H1 (cell line): ENCODE results near the gene TNFAIP2. TPM values are rescaled to one million over a fixed set of nuclear protein-coding genes. Genes with fewer than 3 reads are reported as not detected.

Source experiments
- CEBPB ChIP-seq: IDR thresholded peaks from 2 replicates; pipeline ENCODE4 v1.6.1; 2012; ENCODE audit warnings: low read depth, low read length
- CHD1 ChIP-seq: IDR thresholded peaks from 2 replicates; pipeline ENCODE4 v1.6.1; 2012; ENCODE audit warnings: low read depth, low read length, improper control_type of control experiment
- CHD2 ChIP-seq: IDR thresholded peaks from 2 replicates; pipeline ENCODE4 v1.6.1; 2012; ENCODE audit warnings: low read length, improper control_type of control experiment
- CTBP2 ChIP-seq: IDR thresholded peaks from 2 replicates; pipeline ENCODE4 v1.7.0; 2011; ENCODE audit warnings: borderline replicate concordance, mild to moderate bottlenecking, moderate library complexity, mixed read lengths, low read length; ENCODE audit not compliant: insufficient read depth, insufficient read length
- CTCF ChIP-seq, 3 experiments: IDR thresholded peaks; 1 replicate in 2 of 3; 2 replicates in 1 of 3; pipeline versions ENCODE4 v1.5.1 to v1.6.1; 2011; ENCODE audit warnings: low read length in 3 of 3, mild to moderate bottlenecking in 3 of 3, inconsistent platforms in 2 of 3, low read depth in 1 of 3, moderate library complexity in 1 of 3; ENCODE audit not compliant: insufficient read depth in 1 of 3; ENCODE audit errors: control extremely low read depth in 1 of 3
- EGR1 ChIP-seq: IDR thresholded peaks from 2 replicates; pipeline ENCODE4 v1.6.1; 2011; ENCODE audit warnings: low read depth, low read length, borderline replicate concordance
- KDM5A ChIP-seq: fragments of 200-600 bp; IDR thresholded peaks from 2 replicates; pipeline ENCODE4 v1.7.1; 2012; ENCODE audit warnings: mild to moderate bottlenecking, low read length, inconsistent platforms, mixed read lengths
- MAX ChIP-seq: IDR thresholded peaks from 2 replicates; pipeline ENCODE4 v1.6.1; 2012; ENCODE audit warnings: inconsistent platforms
- NANOG ChIP-seq: IDR thresholded peaks from 2 replicates; pipeline ENCODE4 v1.6.1; 2011; ENCODE audit warnings: low read length, low read depth, mild to moderate bottlenecking, inconsistent platforms; ENCODE audit not compliant: insufficient read depth, poor library complexity, severe bottlenecking
- RNF2 ChIP-seq: fragments of 200-900, 300-1000 bp; sonication (generic); IDR thresholded peaks from 2 replicates; pipeline ENCODE4 v1.7.1; 2016; ENCODE audit warnings: borderline replicate concordance, low read depth, mild to moderate bottlenecking, antibody characterized with exemption, low read length; ENCODE audit not compliant: poor library complexity, severe bottlenecking; ENCODE audit errors: missing control alignments
- SIRT6 ChIP-seq: IDR thresholded peaks from one replicate; pipeline ENCODE4 v1.7.1; 2012; ENCODE audit warnings: low read length, inconsistent platforms
- polyA plus RNA-seq, 7 experiments: library from polyadenylated mRNA; depleted of rRNA in 3 of 7; stranded (reverse) in 5 of 7; unstranded in 2 of 7; fragments of >200 nt in 5 of 7; fragments of 200-250 nt in 2 of 7; gene quantifications; 1 replicate in 5 of 7; 2 replicates in 1 of 7; 4 replicates in 1 of 7; pipeline versions ENCODE4 v1.2.1 to v1.2.3, GENCODE V29; 2011 to 2013; ENCODE audit warnings: missing spikeins in 2 of 7, mixed read lengths in 2 of 7
- total RNA-seq: library from RNA; stranded (reverse); fragmentation: NEBNext Ultra II Directional; extraction: Animal tissue kit (Norgen Biotek cat#: 25700); gene quantifications from 2 replicates; pipeline ENCODE4 v1.2.1, GENCODE V29; 2021

TNFAIP2 gene
- total and polyA plus RNA-seq, 2 of the 8 experiments (the other 6 are each of a cell fraction or from before 2014, with no cell fraction given): 28.3 to 34.5 TPM

GRCh38 chr14:103138301-103139131, 15.3 kb downstream of the TNFAIP2 start (continued):
- TF ChIP-seq RNF2 (no peak), EGR1 (no peak), CTCF (IDR thresholded peaks at IDR 0.05; ENCODE audit: control extremely low read depth in 1 of 3, insufficient read depth in 1 of 3, low read depth in 1 of 3, low read length in 3 of 3) (no peak), CTBP2 (no peak), KDM5A (no peak), SIRT6 (no peak), CEBPB (no peak), NANOG (no peak), MAX (no peak; the same call in 1 of the 2 replicates), CHD1 (no peak), CHD2 (no peak)
